ENCODE measurements around the gene NPDC1.
"Not testable (repeated sequence)": the region's sequence is repeated elsewhere in the genome, so short reads cannot be mapped to it uniquely, and the experiment has no call there.

The NPDC1 gene

DNA sequence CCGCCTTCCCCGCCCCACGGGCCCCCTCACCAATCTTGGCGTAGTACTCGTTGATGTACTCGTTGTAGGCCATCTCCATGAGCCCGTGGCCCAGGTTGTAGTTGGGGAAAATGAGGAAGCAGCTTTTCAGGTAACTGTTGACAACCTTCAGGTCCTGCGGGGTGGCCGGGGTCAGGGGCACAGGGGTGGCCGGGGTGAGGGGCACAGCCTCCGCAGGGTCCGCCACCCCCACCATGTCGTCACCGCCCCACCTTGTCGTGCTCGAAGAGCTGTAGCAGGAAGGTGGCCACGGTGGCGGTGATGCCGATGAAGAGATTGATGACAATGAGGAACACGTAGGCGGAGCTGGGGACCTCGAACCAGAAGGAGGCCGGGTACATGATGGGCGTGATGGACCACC lies 34.8 kb downstream of the NPDC1 start:
- no peak for DNase-seq (ENCODE audit: low spot score)

DNA sequence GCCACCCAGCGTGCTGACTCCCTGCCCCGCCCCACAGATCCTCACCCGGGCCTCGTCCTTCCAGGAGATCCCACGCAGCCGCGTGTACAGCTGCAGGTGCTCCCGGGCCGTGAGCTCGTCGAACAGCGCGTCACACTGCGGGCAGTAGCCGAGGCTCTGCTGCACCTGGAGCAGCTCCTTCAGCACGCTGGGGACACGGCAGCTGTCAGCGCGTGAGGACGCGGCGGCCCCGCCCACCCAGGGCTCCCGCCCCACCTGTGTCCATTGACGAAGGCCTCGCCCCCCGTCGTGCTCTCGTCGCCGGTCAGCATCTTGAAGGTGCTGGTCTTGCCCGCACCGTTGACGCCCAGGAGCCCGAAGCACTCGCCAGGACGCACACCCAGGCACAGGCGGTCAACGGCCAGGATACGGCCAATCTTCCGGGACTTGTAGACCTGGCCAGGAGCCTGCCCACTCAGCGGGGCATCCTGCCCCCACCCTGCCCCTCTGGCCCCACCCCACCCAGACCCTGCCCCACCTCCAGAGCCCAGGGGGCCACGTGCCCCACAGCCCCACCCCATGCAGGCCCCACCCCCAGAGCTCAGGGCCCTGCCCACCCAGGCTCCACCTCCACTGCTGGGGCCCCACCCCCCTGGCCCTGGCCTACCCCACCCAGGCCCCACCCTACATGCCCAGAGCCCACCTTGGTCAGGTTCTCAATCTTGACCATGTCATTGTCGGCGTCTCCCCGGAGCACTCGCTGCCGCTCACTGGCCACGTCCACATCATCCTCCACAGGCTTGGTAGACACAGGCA lies 35.8 kb downstream of the NPDC1 start:
- no peak for DNase-seq (ENCODE audit: low spot score)

DNA sequence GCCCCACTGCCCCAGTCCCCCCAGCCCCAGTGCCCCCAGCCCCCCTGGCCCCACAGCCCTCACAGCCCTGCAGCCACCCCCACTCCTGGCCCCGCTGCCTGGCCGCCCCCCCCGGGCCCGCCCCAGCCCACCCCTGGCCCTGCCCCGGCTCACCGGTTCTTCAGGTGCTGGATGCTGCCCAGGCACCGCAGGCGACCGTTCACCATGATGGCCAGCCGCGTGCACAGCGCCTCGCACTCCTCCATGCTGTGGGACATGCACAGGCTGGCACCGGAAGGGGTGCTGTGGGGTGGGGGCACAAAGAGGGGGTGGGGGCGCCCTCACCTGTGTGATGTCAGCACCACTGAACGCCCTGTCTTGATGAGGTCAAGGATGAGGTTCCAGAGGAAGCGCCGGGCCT lies 36.8 kb downstream of the NPDC1 start:
- no peak for DNase-seq (ENCODE audit: low spot score)

DNA sequence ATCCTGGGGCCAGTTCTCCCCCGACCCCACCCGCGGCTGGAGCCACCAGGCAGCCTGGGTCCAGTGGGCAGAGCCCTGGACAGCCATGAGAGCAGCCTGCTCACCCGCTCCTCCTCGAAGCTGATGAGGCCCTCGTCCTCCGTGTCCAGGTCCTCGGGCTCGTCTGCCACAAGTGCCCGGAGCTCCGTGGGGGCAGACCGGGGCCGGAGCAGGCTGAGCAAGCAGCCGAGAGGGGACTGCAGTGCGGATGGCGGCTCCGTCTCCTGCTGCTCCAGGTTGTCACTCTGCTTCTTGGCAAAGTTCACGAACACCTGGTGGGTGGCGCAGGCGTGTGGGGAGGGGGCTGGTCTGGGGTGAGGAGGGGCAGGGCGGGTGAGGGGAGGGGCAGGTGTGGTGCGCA lies 37.7 kb downstream of the NPDC1 start:
- DNase-seq (ENCODE audit: low spot score), result no peak

DNA sequence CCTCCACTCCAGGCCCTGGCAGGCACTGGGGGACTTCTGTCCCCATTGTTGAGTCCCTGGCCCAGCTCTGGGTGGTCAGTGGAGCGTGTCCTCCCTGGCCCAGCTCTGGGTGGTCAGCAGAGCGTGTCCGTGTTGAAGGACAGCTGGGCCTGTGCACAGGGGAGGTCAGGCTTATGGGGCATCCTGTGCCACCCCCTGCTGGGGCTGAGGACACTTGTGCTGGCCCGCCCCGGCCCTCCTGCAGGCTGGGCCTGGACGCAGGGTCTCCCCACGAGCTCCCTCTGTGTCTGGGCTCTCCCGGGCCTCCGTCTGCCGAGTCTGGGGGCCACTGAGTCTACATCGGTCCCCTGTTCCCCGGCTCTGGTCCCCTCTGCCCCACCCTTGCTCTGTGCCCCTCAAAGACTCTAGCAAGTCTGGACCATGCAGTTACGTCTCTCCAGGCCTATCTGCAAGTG lies 38.1 kb downstream of the NPDC1 start:
- DNase-seq (ENCODE audit: low spot score), result no peak

DNA sequence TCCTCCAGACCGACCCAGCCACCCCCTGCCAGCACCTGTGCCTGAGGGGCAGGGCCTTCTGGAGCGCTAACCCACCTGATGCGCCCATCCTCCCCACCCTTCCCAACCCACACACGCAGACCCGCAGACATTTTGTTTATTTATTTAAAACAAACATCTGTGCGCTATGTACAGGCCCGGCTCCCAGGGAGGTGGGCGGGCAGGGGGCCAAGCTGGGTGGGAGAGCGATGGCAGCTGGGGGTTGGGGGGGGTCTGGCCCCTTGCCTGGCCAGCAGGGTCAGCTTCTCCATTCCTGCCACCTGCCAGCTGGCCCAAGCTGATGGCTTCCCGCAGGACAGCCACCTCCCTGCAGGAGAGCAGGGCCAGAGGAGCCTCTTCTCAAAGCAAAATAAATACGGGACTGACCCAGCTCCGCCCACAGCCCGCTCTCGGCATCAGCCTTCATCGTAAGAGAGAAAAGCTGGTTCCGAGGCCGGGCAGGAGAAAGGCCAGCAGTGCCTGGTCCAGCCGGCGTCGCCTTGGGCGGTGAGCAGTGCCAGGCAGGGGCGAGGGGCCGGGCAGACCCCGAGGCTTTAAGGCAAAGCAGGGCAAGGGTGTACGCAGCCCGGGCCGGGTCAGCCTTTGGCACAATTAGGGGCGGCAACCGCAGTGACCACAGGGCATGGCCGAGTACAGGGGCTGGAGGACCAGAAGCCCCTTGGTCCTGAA lies 38.7 kb downstream of the NPDC1 start:
- no peak for DNase-seq (ENCODE audit: low spot score)

DNA sequence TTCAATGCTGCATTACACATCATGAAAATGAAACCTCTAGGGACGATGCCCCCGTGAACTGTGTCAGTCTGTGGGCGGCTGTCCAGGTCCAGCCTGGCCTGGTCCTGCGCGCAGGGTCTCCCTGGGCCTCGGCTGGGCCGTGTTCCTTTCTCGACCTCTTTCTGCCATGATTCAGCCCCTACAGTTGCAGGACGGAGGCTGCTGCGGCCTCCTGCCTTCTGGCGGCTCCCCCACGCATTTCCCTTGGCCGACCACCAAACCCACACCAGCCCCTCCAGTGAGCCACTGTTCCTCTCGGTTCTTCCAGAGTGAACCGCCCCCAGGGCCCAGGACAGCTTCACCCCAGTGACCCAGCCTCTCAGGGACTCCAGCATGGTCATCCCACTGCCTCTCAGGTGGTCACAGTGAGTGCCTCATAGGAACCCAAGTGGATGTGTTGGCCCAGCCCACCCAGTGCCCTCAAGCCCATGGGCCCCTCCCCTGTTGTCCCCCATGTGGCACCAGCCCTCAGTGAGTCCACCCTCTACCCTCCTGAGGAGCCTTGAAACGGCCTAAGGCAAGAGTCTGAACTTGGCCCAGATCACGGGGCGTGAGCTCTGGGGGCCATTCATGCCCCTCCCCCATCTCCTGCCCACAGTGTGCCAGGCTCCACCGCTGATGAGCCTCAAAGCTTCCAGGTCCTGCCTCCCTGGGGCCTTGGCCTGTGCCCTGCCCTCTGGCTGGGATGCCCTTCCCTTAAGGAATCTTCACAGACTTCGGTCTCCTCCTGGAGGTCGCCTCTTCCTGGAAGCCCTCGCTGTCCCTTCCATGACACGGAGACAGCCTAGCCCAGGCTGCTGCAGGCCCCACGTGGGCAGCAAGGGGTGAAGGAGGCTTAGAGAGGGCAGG lies 39.6 kb downstream of the NPDC1 start:
- DNase-seq (ENCODE audit: low spot score), result no peak

DNA sequence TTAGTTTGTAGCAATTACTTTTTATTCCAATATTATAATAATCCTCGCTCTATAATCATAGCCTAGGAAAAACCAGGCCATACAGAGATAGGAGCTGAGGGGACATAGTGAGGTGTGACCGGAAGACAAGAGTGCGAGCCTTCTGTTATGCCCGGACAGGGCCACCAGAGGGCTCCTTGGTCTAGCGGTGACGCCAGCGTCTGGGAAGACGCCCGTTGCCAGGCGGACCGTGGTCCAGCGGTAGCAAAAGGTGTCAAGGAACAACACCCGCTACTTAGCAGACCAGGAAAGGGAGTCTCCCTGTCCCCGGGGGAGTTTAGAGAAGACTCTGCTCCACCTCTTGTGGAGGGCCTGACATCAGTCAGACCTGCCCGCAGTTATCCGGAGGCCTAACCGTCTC lies 41.7 kb downstream of the NPDC1 start:
- not testable (repeated sequence) for DNase-seq (ENCODE audit: low spot score)

DNA sequence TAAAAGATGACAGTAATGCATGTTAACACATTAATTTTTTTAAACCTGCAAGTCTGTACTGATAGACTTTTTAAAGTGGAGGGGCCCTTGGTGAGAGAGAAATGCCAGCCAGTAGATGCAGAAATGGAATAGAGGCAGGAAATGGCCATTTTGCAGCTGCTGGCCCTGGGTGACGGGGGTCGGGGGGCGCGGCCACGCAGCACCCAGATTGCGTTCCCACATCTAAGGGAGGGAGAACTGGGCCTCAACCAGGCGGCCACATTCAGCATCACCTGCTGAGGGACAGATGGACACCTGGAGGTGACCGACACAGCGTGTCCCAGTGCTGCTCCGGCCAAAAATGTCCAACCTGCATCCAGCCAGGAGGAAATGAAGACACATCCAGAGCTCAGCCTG lies 43.3 kb downstream of the NPDC1 start:
- no peak for DNase-seq (ENCODE audit: low spot score)

DNA sequence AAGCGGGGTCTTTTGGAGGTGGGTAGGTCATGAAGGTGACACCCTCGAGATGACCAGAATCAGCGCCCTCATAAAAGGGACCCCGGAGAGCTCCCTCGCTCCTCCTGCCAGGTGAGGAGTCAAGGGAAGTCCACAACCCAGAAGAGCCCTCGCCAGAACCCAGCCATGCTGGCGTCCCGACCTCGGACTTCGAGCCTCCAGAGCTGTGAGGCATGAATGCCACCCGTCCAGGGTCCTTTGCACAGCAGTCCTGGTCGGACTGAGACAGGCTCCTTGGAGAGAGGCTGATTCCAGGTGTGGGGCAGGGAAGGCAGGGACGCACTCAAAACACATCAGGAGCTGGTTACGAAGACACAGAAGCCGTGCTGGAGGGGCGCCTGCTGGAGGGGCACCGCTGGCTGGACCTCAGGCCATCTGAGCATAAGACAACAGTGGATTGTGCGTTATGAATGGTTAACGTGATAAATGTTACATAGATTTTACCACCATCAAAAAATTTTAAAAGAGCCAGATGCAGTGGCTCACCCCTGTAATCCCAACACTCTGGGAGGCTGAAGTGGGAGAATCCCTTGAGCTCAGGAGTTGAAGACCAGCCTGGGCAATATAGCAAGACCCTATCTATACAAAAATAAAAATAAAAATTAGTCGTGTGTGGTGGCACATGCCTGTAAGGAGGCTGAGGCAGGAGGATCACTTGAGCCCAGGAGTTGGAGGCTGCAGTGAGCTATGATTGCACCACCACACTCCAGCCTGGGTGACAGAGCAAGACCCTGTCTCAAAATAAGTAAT lies 43.9 kb downstream of the NPDC1 start:
- no peak for DNase-seq (ENCODE audit: low spot score)

DNA sequence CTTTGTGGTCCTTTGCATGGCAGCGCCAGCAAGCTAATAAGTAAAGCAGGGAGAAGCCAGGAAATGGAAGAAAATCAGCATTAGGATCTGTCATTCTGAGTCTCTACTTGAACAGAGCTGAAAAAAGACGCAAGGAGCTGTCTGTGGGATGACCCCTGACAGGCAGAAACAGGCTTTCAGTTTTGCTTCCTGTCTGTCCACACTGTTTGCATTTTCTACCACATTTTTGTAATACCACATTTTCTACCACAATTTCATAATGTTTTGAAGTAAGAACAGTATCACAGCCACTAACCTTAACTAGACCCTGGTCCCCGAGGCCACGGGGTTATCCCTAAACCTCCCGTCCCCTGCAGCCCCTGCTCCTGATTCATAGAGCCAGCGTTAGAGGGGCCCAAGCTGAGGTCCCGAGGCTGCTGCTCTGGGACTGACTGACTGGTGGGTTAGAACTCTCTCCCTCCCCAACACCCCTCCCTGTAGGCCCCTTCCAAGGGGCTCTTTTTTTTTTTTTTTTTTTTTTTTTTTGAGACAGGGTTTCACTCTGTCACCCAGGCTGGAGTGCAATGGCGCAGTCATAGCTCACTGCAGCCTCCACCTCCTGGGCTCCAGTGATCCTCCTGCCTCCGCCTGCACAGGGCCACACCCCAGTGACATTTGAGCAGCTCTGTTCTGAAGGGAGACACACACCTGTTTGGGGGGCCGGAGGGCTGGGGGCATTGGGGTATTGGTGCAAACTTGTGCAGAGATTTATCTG lies 45.6 kb downstream of the NPDC1 start:
- peak; percentile 40 for DNase-seq (ENCODE audit: low spot score)

DNA sequence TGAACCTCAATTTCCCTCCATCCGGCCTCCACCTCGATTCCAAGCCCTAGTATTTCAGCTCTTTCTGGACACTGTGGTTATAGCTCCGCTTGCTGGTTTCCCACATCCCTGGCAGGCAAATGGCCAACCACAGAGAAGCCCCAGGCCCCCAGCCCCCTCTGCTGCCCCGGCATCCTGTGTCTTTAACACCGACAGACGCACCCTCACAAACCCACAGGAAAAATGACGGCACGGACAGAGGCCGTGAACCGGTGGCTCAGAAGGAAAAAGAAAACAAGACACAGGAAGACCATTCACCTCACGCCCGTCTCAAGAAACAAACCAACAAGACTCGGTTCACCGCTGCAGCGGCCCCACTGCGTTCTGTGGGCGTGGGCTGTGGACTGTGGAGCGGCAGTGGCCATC lies 48.1 kb downstream of the NPDC1 start:
- DNase-seq (ENCODE audit: low spot score), result peak; percentile 33

DNA sequence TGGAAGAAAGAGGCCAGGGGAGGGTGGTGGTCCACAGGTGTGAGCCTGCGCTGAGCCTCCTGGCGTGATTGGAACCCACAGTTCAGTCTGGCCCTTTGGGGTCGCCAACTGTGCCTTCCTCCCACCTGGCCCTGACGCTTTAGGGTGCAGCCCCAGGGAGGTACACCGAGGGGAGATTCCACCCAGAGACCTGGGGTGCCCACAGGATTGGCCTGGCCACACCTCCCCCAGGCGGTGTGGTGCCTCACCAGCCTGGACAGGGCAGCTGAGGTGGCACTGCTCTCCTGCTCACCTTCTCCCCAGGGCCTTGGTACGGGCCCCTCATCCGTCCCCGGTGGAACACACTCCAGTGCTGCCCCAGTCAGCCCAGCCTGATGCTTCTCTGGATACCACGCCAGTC lies 48.6 kb downstream of the NPDC1 start:
- DNase-seq (ENCODE audit: low spot score), result no peak

DNA sequence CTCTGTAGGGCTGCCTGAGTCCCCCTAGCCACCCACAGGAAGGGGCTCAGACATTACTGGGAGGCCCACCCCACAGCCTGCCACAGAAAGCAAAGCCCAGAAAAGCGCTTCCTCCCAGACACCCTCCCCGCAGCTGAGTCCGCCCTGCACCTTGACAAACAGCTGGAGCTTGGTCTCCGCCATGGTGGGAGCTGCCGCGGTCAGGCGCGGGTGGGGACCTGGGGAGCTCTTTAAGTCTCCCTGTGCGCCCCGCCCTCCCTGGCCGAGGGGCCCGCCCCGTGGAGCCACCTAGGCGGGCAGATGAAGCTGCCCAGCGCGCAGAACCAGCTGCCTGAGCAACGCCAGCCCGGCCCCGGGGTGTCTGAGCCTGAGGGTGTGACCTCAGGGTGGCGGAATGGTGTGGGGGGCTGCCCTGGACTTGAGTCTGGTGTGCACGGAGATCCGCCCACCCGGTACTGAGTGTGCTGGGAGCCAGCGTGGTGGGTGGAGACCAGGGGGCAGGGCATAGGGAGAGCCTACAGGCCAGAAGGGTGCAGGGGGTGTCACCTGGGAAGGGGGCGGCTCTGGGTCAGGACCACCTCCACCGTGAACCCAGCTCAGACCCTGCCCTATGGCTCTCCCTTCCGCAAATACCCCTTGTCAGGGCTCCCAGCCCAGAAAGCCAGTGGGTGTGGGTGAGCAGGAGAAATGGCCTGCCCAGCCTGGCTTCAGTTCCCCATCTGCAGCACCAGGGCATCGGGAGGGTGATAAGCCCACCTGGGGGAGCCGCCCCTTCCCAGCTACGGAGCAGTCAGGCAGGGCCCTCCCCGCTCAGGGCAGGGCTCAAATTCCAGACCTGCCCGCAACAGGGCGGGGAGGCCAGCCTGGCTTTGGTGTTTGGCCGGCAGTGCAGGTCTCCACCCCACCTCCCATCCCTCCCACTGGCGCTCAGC lies 49.4 kb downstream of the NPDC1 start, which contains the start of gene CLIC3:
TSS of gene CLIC3 (minus strand) at position 208 of the 932 bp plus-strand sequence. CDS start at position 183, 25 bp downstream.
- DNase-seq (ENCODE audit: low spot score), result peak; percentile 57

DNA sequence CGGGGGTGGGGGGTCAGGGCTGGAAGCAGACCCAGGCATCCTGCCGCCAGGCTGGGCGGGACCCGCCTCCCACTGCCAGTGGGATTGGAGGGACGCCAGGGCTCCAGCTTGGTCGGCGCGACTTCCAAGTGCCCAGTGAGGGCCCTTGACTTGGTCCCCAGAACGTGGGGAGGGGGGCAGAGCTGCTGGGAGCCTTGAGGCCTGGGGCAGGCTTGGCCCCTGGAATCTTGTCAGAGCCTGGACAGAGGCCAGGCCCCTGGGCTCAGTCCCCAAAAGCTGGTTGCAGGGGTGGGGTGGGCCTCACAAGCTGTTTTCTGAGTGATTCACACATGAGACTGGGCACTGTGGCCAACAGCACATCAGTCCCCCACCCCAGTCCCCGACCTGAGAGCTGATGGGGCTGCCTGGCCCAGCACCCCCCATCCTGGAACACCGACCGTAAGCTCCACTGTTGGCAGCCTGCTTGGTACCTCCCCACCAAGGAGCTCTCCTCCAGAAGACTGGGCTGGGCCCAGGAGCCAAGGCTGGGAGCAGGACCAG lies 50.1 kb downstream of the NPDC1 start:
- no peak for DNase-seq (ENCODE audit: low spot score)

DNA sequence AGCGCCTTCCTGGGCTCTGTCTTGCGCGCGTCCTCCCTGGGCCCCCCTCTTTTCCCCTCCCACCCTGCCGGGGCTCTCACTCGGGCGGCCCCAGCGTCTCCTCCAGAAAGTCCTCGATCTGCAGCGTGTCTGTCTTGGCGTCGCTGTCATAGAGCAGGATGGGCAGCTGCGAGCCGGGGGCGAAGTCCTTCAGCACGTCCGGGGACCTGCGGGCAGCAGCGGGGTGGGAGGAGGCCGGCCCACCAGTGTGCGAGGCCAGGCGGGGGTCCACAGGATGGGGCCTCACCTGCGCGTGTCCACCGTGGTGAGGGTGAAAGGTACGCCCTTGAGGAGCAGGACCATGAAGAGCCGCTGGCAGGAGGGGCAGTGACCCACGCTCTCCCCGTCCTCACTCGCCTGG lies 50.6 kb downstream of the NPDC1 start:
- DNase-seq (ENCODE audit: low spot score), result no peak

DNA sequence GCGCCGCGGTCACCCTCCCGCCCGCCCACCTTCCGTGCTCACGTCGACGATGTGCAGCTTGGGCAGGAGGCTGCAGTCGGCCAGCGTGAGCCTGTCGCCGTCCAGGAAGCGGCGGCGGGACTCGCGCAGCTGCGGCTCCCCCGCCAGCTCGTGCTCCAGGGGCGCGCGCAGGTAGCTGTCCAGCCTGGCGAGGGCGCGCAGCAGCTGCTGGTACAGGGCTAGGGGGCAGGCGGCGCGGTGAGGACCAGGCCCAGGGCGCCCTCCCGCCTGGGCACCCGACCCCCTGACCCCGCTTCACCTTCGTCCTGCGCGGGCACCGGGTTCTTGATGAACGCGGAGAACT lies 51.1 kb downstream of the NPDC1 start:
- DNase-seq (ENCODE audit: low spot score), result no peak

DNA sequence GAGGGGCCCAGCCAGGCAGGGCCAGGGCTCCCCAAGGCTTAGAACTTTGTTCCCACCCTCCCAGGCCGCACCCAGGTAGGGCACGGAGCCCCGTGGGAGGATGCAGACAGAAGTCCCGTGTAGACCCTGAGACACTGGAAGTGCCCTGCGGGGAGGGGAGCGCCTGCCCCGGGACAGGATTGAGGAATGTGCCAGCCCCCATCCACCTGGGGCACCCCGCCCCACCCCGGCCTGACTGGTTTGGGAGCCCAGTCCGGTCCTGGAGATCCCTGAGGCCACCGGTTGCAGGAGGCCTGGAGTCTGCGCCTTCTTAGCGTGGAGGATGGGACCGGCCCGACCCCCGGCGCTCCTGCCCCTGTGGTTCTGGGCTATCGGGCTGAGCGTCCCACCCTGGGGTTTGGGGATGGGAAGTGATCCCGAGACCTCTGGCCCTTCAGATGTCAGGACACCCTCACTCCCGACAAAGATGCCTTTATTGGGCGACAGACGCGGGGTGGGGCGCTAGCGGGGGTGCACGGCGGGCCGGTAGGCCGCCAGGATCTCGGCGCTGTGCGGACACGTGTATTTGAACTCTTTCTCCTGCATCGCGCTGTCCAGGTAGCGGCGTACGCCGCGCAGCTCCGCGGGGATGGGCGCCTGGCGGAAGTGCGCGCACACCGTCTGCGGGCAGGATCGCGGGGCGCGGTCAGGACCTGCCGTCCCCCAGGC lies 51.6 kb downstream of the NPDC1 start:
- DNase-seq (ENCODE audit: low spot score), result no peak

DNA sequence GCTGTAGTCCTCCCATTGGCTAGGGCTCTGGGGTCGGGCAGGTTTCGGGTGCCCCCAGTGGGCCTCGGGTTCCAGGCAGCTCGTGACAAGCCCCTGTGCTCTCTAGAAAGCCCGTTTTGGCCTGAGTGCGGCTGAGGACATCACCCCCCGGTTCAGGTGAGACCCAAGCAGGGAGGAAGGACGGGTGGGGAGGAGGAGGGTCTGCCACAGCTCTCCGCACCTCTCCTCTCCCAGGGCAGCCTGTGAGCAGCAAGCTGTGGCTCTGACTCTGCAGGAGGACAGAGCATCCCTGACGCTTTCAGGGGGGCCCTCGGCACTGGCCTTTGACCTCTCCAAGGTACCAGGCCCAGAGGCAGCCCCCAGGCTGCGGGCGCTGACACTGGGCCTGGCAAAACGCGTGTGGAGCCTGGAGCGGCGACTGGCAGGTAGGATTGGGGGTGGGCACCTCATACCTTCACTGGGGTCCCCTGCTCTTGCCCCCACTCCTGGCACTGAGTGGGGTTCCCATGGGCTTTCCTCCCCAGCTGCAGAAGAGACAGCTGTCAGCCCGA lies 53.1 kb downstream of the NPDC1 start:
- DNase-seq (ENCODE audit: low spot score), result no peak
